CD14-positive monocyte (primary cell): ENCODE measurements around the gene THSD7B. TPM values are rescaled to one million over a fixed set of nuclear protein-coding genes. Genes with fewer than 3 reads are reported as not detected.

Source experiments
- DNase-seq, 3 donors: peaks; one replicate each; pipeline ENCODE4 v3.0.0-alpha.2; 2011 to 2022
- H2AFZ ChIP-seq: 2 replicates; pipeline ENCODE4 v1.6.0; 2012; ENCODE audit warnings: mild to moderate bottlenecking, low read depth, low read length, inconsistent platforms; ENCODE audit not compliant: insufficient read depth, poor library complexity, severe bottlenecking
- H3K27ac ChIP-seq, 2 donors: 1 replicate in 1 of 2; 2 replicates in 1 of 2; pipeline ENCODE4 v1.5.1; 2012 to 2013; ENCODE audit warnings: low read length in 2 of 2, control low read depth in 1 of 2, inconsistent platforms in 1 of 2, low read depth in 1 of 2, mild to moderate bottlenecking in 1 of 2
- H3K27me3 ChIP-seq, 2 donors: one replicate each; pipeline versions ENCODE4 v1.6.0 to v1.6.1; 2011 to 2013; ENCODE audit warnings: low read length in 2 of 2; ENCODE audit not compliant: control insufficient read depth in 2 of 2, insufficient read depth in 2 of 2
- H3K36me3 ChIP-seq, 2 donors: replicated peaks in 1 of 2; 1 replicate in 1 of 2; 2 replicates in 1 of 2; pipeline versions ENCODE4 v1.5.1 to v1.6.1; 2012 to 2013; ENCODE audit warnings: low read length in 2 of 2, control low read depth in 1 of 2, inconsistent platforms in 1 of 2, mild to moderate bottlenecking in 1 of 2; ENCODE audit not compliant: insufficient read depth in 2 of 2, control insufficient read depth in 1 of 2
- H3K4me1 ChIP-seq, 2 donors: 1 replicate in 1 of 2; 2 replicates in 1 of 2; pipeline versions ENCODE4 v1.5.1 to v1.6.1; 2012 to 2013; ENCODE audit warnings: low read length in 2 of 2, control low read depth in 1 of 2, inconsistent platforms in 1 of 2, mild to moderate bottlenecking in 1 of 2, moderate library complexity in 1 of 2; ENCODE audit not compliant: insufficient read depth in 2 of 2, control insufficient read depth in 1 of 2
- H3K4me2 ChIP-seq: replicated peaks from 2 replicates; pipeline ENCODE3; 2012; ENCODE audit warnings: low read length, moderate library complexity, mild to moderate bottlenecking; ENCODE audit not compliant: poor library complexity, severe bottlenecking; ENCODE audit errors: extremely low read depth
- H3K4me3 ChIP-seq, 3 experiments: fragments of 200-600 bp in 1 of 3; sonication (generic) in 1 of 3; replicated peaks in 1 of 3; 1 replicate in 2 of 3; 2 replicates in 1 of 3; pipeline ENCODE4 v1.5.1; 2011 to 2013; ENCODE audit warnings: low read length in 3 of 3, mild to moderate bottlenecking in 3 of 3, control low read depth in 2 of 3, low read depth in 2 of 3, inconsistent platforms in 1 of 3, moderate library complexity in 1 of 3
- H3K79me2 ChIP-seq: 2 replicates; pipeline ENCODE4 v1.6.0; 2012; ENCODE audit warnings: mild to moderate bottlenecking, control low read depth, inconsistent platforms, low read length, moderate library complexity; ENCODE audit not compliant: insufficient read depth
- H3K9ac ChIP-seq: 2 replicates; pipeline ENCODE4 v1.6.0; 2017; ENCODE audit warnings: low read length, mild to moderate bottlenecking; ENCODE audit not compliant: insufficient read depth, poor library complexity, severe bottlenecking
- H3K9me3 ChIP-seq, 2 donors: replicated peaks in 1 of 2; 1 replicate in 1 of 2; 2 replicates in 1 of 2; pipeline versions ENCODE4 v1.5.1 to v1.6.1; 2012 to 2013; ENCODE audit warnings: low read length in 2 of 2, control low read depth in 1 of 2; ENCODE audit not compliant: control insufficient read depth in 1 of 2, insufficient read depth in 1 of 2
- H4K20me1 ChIP-seq: 2 replicates; pipeline ENCODE4 v1.6.0; 2012; ENCODE audit warnings: mild to moderate bottlenecking, low read length, control low read depth, moderate library complexity; ENCODE audit not compliant: insufficient read depth
- H3K27ac Mint-ChIP-seq, 7 donors: one replicate each; pipeline ENCODE4 v1.8.0; 2020; ENCODE audit warnings: mild to moderate bottlenecking in 7 of 7, mixed read lengths in 7 of 7, moderate library complexity in 6 of 7, inconsistent platforms in 2 of 7
- H3K27me3 Mint-ChIP-seq, 3 donors: one replicate each; pipeline ENCODE4 v1.8.0; 2021 to 2022; ENCODE audit warnings: low read depth in 3 of 3, mild to moderate bottlenecking in 3 of 3, mixed read lengths in 3 of 3, moderate library complexity in 3 of 3, inconsistent platforms in 1 of 3
- H3K36me3 Mint-ChIP-seq, 2 donors: one replicate each; pipeline ENCODE4 v1.8.0; 2020; ENCODE audit warnings: mixed read lengths in 2 of 2, inconsistent platforms in 1 of 2, mild to moderate bottlenecking in 1 of 2
- H3K4me1 Mint-ChIP-seq: one replicate; pipeline ENCODE4 v1.8.0; 2020; ENCODE audit warnings: mild to moderate bottlenecking, mixed read lengths
- H3K4me3 Mint-ChIP-seq, 2 donors: one replicate each; pipeline ENCODE4 v1.8.0; 2020; ENCODE audit warnings: mild to moderate bottlenecking in 2 of 2, mixed read lengths in 2 of 2, moderate library complexity in 1 of 2
- H3K9me3 Mint-ChIP-seq, 7 donors: one replicate each; pipeline ENCODE4 v1.8.0; 2020 to 2022; ENCODE audit warnings: mixed read lengths in 7 of 7, mild to moderate bottlenecking in 6 of 7, moderate library complexity in 6 of 7, inconsistent platforms in 2 of 7
- WGBS: methylation state at CpG from one replicate; pipeline ENCODE4 v1.1.5; 2013; ENCODE audit warnings: missing lambda C conversion rate; ENCODE audit not compliant: insufficient coverage; 5-methylcytosine and 5-hydroxymethylcytosine counted together
- intact Hi-C, 2 donors: fragments of 100-400 bp; cut with micrococcal nuclease; formaldehyde crosslinking; loops; one replicate each; pipeline versions ENCODE4 v1.15.0 to v1.15.1; 2023
- polyA plus RNA-seq, 3 donors: library from polyadenylated mRNA; depleted of rRNA in 1 of 3; unstranded in 2 of 3; stranded (reverse) in 1 of 3; fragments of 300-500 nt in 2 of 3; fragments of >200 nt in 1 of 3; fragmentation: Illumina TruSeq in 2 of 3; gene quantifications; 1 replicate in 2 of 3; 2 replicates in 1 of 3; pipeline ENCODE4 v1.2.3, GENCODE V29; 2012 to 2021
- TF ChIP-seq, protein P1 (sequence below): fragments of 200-600 bp; IDR thresholded peaks from one replicate; pipeline ENCODE4 v1.8.0; 2022; ENCODE audit warnings: antibody characterized with exemption, mild to moderate bottlenecking

The THSD7B gene
- polyA plus RNA-seq, 3 donors: not detected

DNA sequence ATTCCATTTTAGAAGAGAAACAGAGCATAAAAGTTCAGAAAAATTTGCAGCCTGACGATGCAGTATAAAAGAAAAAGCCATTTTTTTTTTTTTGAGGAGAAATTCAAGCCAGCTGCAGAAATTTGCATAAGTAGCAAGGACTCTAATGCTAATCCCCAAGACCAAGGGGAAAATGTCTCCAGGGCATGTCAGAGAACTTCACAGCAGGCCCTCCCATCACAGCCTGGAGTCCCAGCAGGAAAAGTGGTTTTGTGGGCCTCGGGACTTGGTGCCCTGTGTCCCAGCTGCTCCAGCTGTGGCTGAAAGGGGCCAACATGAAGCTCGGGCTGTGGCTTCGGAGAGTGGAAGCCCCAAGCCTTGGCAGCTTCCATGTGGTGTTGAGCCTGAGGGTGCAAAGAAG, 873.6 kb downstream of the THSD7B start:
- Histone ChIP-seq H3K79me2 (no peaks in the 10 kb centered on the region), H2AFZ (no peak overlapping the region), H3K9me3 (peaks cover 0 to 8% of the 10 kb centered on the region in 2 donors), H3K4me3 (no peak overlapping the region), H3K27me3 (no peaks in the 10 kb centered on the region), H3K36me3 (no peaks in the 10 kb centered on the region), H3K4me1 (no peaks in the 10 kb centered on the region), H4K20me1 (no peaks in the 10 kb centered on the region), H3K9ac (no peak overlapping the region), H3K27ac (no peak overlapping the region), H3K4me2 (no peak overlapping the region)
- intact Hi-C loops: no loop called here
- WGBS: 100% methylated on average over 3 of the region's 4 CpGs
- TF ChIP-seq, protein P1, sequence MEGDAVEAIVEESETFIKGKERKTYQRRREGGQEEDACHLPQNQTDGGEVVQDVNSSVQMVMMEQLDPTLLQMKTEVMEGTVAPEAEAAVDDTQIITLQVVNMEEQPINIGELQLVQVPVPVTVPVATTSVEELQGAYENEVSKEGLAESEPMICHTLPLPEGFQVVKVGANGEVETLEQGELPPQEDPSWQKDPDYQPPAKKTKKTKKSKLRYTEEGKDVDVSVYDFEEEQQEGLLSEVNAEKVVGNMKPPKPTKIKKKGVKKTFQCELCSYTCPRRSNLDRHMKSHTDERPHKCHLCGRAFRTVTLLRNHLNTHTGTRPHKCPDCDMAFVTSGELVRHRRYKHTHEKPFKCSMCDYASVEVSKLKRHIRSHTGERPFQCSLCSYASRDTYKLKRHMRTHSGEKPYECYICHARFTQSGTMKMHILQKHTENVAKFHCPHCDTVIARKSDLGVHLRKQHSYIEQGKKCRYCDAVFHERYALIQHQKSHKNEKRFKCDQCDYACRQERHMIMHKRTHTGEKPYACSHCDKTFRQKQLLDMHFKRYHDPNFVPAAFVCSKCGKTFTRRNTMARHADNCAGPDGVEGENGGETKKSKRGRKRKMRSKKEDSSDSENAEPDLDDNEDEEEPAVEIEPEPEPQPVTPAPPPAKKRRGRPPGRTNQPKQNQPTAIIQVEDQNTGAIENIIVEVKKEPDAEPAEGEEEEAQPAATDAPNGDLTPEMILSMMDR: no peak
- Mint-ChIP-seq H3K4me1 (no peaks in the 10 kb centered on the region), H3K27ac (no peak overlapping the region), H3K9me3 (peaks cover 0 to 13% (median 7%) of the 10 kb centered on the region in 7 donors), H3K4me3 (no peak overlapping the region), H3K36me3 (no peaks in the 10 kb centered on the region), H3K27me3 (no peaks in the 10 kb centered on the region)
- no peak for DNase-seq

DNA sequence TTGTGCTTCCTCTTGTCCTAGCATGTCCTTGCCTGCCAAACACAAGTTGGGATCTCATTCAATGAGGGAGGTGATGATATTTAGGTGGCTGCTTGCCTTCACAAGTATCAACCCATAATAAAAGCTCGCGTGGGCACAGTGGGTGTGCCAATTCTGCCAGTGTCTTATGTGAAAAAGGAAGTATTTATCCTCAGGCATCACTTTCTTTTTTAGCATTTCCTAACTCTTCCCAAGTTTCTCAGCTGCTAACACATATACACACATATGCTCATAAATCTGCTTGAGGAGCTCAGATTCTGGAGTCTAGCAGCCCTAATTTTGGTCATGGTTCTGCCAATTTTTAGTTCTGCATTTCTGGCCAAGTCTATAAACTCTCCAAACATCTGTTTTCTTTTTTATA, 879.4 kb downstream of the THSD7B start:
- H3K9me3 Mint-ChIP-seq: peaks cover 0 to 3% (median 2%) of the 10 kb centered on the region in 7 donors
- H3K36me3 ChIP-seq: no peaks in the 10 kb centered on the region
- H3K9ac ChIP-seq: no peak overlapping the region
- H3K9me3 ChIP-seq: no peaks in the 10 kb centered on the region
- H3K4me3 Mint-ChIP-seq: no peak overlapping the region
- no peak overlapping the region for H3K27ac ChIP-seq
- no peaks in the 10 kb centered on the region for H3K4me1 Mint-ChIP-seq
- no peaks in the 10 kb centered on the region for H3K79me2 ChIP-seq
- no peak overlapping the region for H3K27ac Mint-ChIP-seq
- no peak overlapping the region for H2AFZ ChIP-seq
- no CpG with 5 or more reads among the region's 2 CpGs for WGBS
- no peak overlapping the region for H3K4me3 ChIP-seq
- H3K4me1 ChIP-seq: no peaks in the 10 kb centered on the region
- no peaks in the 10 kb centered on the region for H3K36me3 Mint-ChIP-seq
- no peaks in the 10 kb centered on the region for H4K20me1 ChIP-seq
- DNase-seq: no peak
- no peaks in the 10 kb centered on the region for H3K27me3 ChIP-seq
- no peak overlapping the region for H3K4me2 ChIP-seq
- H3K27me3 Mint-ChIP-seq: peaks cover 0 to 2% (median 0%) of the 10 kb centered on the region in 3 donors
- TF ChIP-seq, protein P1: no peak
- intact Hi-C loops: no loop called here
